ENCODE results near the gene TRA2B. TPM values are rescaled to one million over a fixed set of nuclear protein-coding genes. Genes with fewer than 3 reads are reported as not detected.
A peak's percentile ranks its signal among the peaks of the same experiment; 100 is the strongest.

The TRA2B gene
- total RNA-seq, 2 donors from 2014 or later, result 137 to 267 TPM

DNA sequence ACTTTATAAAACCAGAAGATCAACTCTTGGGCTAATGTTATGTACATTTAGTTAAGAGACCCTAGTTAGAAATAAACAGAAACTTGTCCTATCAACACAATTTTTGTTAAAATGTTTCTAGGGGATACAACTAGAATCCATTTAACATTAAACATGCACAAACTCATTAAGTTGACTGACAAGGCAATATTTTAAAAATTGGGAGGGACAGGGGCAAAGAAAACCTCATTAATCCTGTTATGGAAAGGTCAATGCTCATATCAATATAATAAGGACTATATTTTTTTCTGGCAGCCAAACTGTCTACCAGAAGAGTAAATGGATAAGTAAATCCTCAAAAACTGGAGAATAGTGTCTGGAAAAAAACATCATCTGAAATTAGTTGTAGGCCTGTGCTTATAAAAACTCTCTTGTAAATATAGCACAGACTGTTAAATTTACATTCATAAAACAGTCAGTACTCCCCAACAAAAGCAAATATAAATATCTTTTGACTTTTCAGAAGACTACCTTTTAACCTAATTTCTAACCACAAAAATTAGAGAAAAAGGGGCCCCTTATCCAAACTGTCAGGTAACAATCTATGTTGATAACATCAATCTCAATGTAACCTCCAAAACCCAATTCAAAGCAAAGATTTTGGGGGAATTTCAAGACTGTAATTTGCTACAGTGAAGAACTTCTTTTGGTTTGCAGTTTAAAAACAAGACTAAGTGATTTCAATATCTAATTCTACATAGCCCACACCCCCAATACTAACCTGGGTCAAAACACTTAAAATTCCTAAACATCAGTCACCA lies 4.2 kb downstream of the TRA2B start:
- H3K36me3 ChIP-seq, result peaks cover 8% of the 10 kb centered on the region
- H3K27me3 ChIP-seq (replicated peaks; ENCODE audit: insufficient read depth), result no peaks in the 10 kb centered on the region
- no peaks in the 10 kb centered on the region for H3K9me3 ChIP-seq
- TF ChIP-seq, protein P1, sequence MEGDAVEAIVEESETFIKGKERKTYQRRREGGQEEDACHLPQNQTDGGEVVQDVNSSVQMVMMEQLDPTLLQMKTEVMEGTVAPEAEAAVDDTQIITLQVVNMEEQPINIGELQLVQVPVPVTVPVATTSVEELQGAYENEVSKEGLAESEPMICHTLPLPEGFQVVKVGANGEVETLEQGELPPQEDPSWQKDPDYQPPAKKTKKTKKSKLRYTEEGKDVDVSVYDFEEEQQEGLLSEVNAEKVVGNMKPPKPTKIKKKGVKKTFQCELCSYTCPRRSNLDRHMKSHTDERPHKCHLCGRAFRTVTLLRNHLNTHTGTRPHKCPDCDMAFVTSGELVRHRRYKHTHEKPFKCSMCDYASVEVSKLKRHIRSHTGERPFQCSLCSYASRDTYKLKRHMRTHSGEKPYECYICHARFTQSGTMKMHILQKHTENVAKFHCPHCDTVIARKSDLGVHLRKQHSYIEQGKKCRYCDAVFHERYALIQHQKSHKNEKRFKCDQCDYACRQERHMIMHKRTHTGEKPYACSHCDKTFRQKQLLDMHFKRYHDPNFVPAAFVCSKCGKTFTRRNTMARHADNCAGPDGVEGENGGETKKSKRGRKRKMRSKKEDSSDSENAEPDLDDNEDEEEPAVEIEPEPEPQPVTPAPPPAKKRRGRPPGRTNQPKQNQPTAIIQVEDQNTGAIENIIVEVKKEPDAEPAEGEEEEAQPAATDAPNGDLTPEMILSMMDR (IDR thresholded peaks at IDR 0.05), result no peak
- H3K4me3 ChIP-seq, result peak overlapping the region; percentile 80
- H3K4me1 ChIP-seq (ENCODE audit: control insufficient read depth in 1 of 2, low read depth in 2 of 2), result peaks cover 60 to 62% of the 10 kb centered on the region in 2 donors
- H3K27ac ChIP-seq, result no peak overlapping the region
- ATAC-seq (ENCODE audit: insufficient number of reproducible peaks, low FRiP score, low read depth) (no peak), DNase-seq (ENCODE audit: low spot score) (no peak)

DNA sequence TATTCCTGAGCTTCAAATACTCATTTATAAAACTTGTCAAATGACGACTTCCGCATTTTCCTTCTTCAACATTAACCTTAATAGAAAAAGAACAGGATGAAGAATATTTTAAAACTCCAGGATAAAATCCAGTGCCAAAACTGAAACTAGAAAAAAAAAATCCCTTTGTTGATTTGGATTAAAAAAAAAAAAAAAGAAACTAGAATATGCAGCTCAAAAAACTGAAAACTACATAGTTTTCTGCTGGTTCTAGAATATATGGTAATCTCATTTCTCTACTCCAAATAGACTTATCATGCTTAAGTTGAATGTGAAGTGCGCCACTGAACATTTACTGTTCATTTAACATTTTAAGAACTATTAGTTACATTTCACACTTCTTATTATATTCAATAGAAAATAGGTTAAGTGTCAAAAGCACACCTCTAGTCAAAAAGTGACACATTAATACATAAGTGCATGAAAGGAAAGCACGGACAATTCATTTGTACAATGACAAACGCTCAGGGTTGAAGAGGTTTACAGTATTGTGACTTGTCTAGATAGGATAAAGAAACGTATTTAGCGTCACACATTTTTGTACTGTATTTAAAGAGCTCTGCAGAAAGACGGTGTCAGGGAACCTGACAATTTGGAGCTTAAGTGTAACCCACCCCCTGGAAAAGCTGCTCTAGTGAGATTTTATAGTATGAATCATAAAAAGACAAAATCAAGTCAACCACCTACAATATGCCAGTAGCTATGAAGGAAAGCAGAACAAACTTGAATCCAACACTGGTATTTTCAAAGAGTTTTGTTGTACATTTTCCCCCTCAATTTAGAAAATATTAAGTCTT lies 5.8 kb downstream of the TRA2B start:
- peak overlapping the region in 1 of 2 donors; percentile 13 for H3K27ac ChIP-seq
- ATAC-seq (ENCODE audit: insufficient number of reproducible peaks, low FRiP score, low read depth) (no peak), DNase-seq (ENCODE audit: low spot score) (no peak)
- no peaks in the 10 kb centered on the region for H3K27me3 ChIP-seq (replicated peaks; ENCODE audit: insufficient read depth)
- H3K9me3 ChIP-seq, result no peaks in the 10 kb centered on the region
- H3K36me3 ChIP-seq, result peaks cover 8% of the 10 kb centered on the region
- peaks cover 76 to 78% of the 10 kb centered on the region in 2 donors for H3K4me1 ChIP-seq (ENCODE audit: control insufficient read depth in 1 of 2, low read depth in 2 of 2)
- TF ChIP-seq, protein P1 (IDR thresholded peaks at IDR 0.05), result no peak
- peak overlapping the region; percentile 80 for H3K4me3 ChIP-seq

DNA sequence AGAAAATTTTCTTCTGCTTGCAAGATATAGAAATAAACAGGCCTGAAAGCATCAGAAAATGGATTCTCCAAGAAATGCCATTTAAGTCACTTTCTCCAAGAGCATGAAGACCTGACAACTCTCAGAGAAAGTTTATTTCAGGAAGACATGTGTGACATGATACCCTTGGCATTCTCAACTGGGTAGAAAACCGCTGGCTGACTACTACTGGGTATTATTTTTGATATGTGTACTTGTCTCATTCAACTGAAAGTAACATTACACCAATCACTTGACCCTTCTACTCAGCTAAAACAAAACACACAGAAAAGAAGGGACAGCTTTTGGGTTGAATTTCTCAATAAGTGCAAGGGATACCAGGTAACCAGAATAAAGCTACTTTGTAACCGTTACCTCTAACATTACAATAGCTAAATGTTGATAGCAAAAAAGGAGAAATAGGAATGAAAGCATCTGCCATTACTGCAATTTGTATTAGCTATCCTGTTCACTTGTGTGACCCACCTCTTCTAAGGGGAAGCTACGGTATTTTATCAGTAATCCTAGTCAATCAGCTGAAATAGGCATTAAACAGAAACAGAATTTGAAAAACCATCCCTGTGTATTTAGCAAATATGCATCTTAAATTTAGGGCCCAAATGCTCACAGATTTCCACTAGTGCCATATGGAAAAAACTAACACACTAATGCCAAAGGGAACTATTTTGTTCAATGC lies 7.3 kb downstream of the TRA2B start:
- ATAC-seq (ENCODE audit: insufficient number of reproducible peaks, low FRiP score, low read depth) (no peak), DNase-seq (ENCODE audit: low spot score) (no peak)
- Histone ChIP-seq H3K27ac (no peak overlapping the region), H3K36me3 (peaks cover 10% of the 10 kb centered on the region), H3K27me3 (replicated peaks; ENCODE audit: insufficient read depth) (no peaks in the 10 kb centered on the region), H3K4me3 (peak overlapping the region; percentile 80), H3K9me3 (no peaks in the 10 kb centered on the region), H3K4me1 (ENCODE audit: control insufficient read depth in 1 of 2, low read depth in 2 of 2) (peaks cover 86 to 89% of the 10 kb centered on the region in 2 donors)
- TF ChIP-seq, protein P1 (IDR thresholded peaks at IDR 0.05), result no peak

DNA sequence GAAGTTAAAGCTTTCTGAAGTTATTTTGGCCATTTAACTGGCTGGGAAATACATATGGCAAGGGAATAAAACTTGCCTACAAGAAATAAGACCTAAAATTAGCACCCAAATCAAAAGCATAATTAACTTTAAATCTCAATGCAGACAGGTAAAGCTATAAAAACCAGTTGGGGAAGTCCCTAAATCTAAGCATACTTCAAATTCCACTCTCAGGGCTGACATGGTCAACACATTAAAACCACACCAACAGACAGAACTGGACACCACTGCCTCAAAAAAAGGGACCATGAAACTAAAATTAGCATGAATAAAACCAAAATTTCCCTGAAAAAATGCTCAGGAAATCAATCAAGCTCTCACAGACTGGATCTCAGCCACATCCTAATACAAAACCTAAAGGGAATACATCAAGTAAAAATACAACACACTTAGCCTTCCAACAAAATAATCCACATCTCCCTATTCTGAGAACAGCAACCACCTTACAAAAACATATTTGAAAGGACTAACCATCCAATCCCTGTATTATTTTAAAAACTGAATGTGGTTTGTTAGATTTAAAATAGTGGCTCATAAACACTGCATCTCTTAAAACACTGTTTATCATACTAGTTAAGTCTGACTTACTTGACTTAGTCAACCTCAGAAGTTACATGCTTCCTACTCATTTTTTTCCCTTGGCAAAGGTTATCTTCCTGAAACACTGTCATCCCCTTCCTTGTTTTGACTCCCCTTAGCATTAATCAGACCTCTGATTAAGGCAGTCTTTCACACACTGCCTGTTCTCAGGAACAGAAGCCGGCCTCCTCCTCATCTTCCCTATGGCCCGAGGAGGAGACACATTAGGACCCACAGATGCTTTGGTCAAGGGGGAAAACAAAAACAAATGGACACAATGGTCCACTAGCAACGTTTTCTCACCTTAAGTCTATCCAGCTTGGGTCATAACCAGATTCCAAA lies 8.3 kb downstream of the TRA2B start:
- no peak for ATAC-seq (ENCODE audit: insufficient number of reproducible peaks, low FRiP score, low read depth)

More for the DNA sequence above, 8.3 kb downstream of the TRA2B start:
- Histone ChIP-seq H3K27me3 (replicated peaks; ENCODE audit: insufficient read depth) (no peaks in the 10 kb centered on the region), H3K9me3 (no peaks in the 10 kb centered on the region), H3K27ac (no peak overlapping the region), H3K4me3 (peak overlapping the region; percentile 80), H3K36me3 (peaks cover 19% of the 10 kb centered on the region), H3K4me1 (ENCODE audit: control insufficient read depth in 1 of 2, low read depth in 2 of 2) (peaks cover 83 to 95% of the 10 kb centered on the region in 2 donors)
- no peak for DNase-seq (ENCODE audit: low spot score)
- TF ChIP-seq, protein P1 (IDR thresholded peaks at IDR 0.05), result no peak
